ENCODE data around the gene OR13J1. TPM values are rescaled to one million over a fixed set of nuclear protein-coding genes. Genes with fewer than 3 reads are reported as not detected.
"Not testable (repeated sequence)": the region's sequence is repeated elsewhere in the genome, so short reads cannot be mapped to it uniquely, and the experiment has no call there.

OR13J1 gene
- total and polyA plus RNA-seq, 4 experiments from 2014 or later: not detected

DNA sequence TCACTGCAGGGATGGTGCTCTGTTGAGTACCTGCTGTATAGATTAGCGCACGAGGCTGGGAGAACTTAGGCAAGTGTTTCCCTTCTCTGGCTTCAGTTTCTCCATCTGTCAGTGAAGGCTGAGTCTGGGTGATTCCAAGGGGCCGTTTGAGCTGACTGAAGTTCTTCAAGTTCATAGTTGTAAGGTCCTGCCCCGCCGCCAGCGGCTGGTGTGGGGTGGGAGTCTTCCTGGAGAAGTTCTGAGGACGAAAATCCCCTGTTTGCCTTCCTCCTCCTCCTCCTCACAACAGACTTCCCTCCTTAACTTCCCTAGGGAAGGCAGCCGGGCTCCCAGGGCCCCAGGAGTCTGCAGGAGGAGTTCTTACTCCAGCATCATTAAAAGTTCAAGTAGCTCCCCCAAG, 34.1 kb upstream of the OR13J1 start:
- no peak for DNase-seq
- CTCF ChIA-PET (ENCODE audit: partially characterized antibody): interaction anchor here (0.8 to 17.5 kb wide), 10 partner anchors 7 to 119 kb away, joined by 3 to 379 read pairs (median 10); no protein-coding TSS in a partner anchor
- no peaks in the 10 kb centered on the region for H3K27me3 ChIP-seq (ENCODE audit: insufficient read depth, low read length)
- peaks cover 0 to 2% (median 0%) of the 10 kb centered on the region in 8 donors for H3K9me3 Mint-ChIP-seq
- no peaks in the 10 kb centered on the region for H3K9me3 ChIP-seq (ENCODE audit: control insufficient read depth in 1 of 2, low read length in 2 of 2)
- POLR2A ChIA-PET (ENCODE audit: partially characterized antibody): no interaction called here
- no peaks in the 10 kb centered on the region for H3K36me3 Mint-ChIP-seq
- H3K4me3 Mint-ChIP-seq: no peak overlapping the region
- H3K4me3 ChIP-seq (ENCODE audit: low read length in 2 of 2): no peak overlapping the region
- H3K27me3 Mint-ChIP-seq: peaks cover 0 to 4% of the 10 kb centered on the region in 2 donors
- no peak overlapping the region for H3K27ac Mint-ChIP-seq
- peaks cover 29 to 62% (median 44%) of the 10 kb centered on the region in 4 donors for H3K4me1 Mint-ChIP-seq
- intact Hi-C loops (cut with micrococcal nuclease): no loop called here
- peaks cover 53% of the 10 kb centered on the region for H3K4me1 ChIP-seq (ENCODE audit: insufficient read depth, low read length)
- no peaks in the 10 kb centered on the region for H3K36me3 ChIP-seq (ENCODE audit: insufficient read depth, low read length)
- no peak overlapping the region for H3K27ac ChIP-seq (ENCODE audit: low read depth, low read length)

DNA sequence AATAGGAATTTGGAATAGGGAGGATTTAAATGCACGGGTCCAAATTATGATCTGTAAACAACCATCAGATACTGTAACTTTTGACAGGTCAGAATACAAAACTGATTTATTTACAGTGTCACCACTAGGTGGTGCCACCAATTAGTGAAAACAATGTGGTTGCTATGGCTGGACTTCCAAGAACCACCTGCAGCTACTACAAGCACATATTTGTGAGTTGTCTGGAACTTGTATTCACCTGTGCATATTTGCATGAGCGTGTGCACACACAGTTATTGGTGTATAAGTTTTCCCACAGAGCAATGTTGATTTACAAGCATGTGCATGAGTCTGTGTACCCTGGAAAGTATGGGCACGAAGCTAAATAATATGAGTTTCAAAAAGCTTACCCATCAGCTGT, 32.8 kb upstream of the OR13J1 start:
- Histone ChIP-seq H3K4me1 (ENCODE audit: insufficient read depth, low read length) (peaks cover 40% of the 10 kb centered on the region), H3K36me3 (ENCODE audit: insufficient read depth, low read length) (no peaks in the 10 kb centered on the region), H3K27me3 (ENCODE audit: insufficient read depth, low read length) (no peaks in the 10 kb centered on the region), H3K9me3 (ENCODE audit: control insufficient read depth in 1 of 2, low read length in 2 of 2) (no peaks in the 10 kb centered on the region), H3K27ac (ENCODE audit: low read depth, low read length) (no peak overlapping the region), H3K4me3 (ENCODE audit: low read length in 2 of 2) (no peak overlapping the region)
- intact Hi-C loops (cut with micrococcal nuclease): loop anchor here (1.0 kb wide), 3 partner anchors 8 to 120 kb away; no protein-coding TSS in a partner anchor
- no peaks in the 10 kb centered on the region for H3K36me3 Mint-ChIP-seq
- H3K9me3 Mint-ChIP-seq: peaks cover 0 to 2% (median 0%) of the 10 kb centered on the region in 8 donors
- POLR2A ChIA-PET (ENCODE audit: partially characterized antibody): interaction anchor here (0.8 to 1.7 kb wide), 2 partner anchors 21 to 42 kb away, joined by 3 to 10 read pairs; no protein-coding TSS in a partner anchor
- H3K4me3 Mint-ChIP-seq: peak overlapping the region in 1 of 8 donors; percentile 13
- DNase-seq: peak in 4 of 5 donors; percentile 64 to 68 (median 65)
- H3K4me1 Mint-ChIP-seq: peaks cover 17 to 50% (median 31%) of the 10 kb centered on the region in 4 donors
- CTCF ChIA-PET (ENCODE audit: partially characterized antibody): interaction anchor here (0.7 to 17.5 kb wide), 27 partner anchors 9 to 292 kb away, joined by 3 to 379 read pairs (median 7); no protein-coding TSS in a partner anchor
- peak overlapping the region in 3 of 7 donors; percentile 30 to 58 (median 48) for H3K27ac Mint-ChIP-seq
- H3K27me3 Mint-ChIP-seq: peaks cover 0 to 4% of the 10 kb centered on the region in 2 donors

DNA sequence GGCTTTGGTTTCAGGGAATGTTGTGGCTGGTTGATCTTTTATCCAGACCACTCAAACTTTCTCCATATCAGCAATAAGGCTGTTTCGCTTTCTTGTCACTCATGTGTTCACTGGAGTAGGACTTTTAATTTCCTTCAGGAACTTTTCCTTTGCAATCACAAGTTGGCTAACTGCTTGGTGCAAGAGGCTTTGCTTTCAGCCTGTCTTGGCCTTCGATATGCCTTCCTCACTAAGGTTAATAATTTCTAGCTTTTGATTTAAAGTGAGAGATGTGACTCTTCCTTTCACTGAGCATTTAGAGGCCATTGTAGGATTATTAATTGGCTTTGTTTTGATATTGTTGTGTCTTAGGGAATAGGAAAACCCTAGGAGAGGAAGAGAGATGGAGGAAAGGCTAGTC, 28.8 kb upstream of the OR13J1 start:
- no peak overlapping the region for H3K27ac ChIP-seq (ENCODE audit: low read depth, low read length)
- Mint-ChIP-seq H3K9me3 (no peaks in the 10 kb centered on the region), H3K27ac (no peak overlapping the region), H3K36me3 (no peaks in the 10 kb centered on the region), H3K4me3 (no peak overlapping the region), H3K4me1 (peaks cover 7 to 12% (median 7%) of the 10 kb centered on the region in 4 donors), H3K27me3 (peaks cover 0 to 12% of the 10 kb centered on the region in 2 donors)
- ChIA-PET CTCF (ENCODE audit: partially characterized antibody) (interaction anchor here (17.5 kb wide), 1 partner anchor 43 kb away, joined by 379 read pairs; no protein-coding TSS in a partner anchor), POLR2A (ENCODE audit: partially characterized antibody) (no interaction called here)
- no peaks in the 10 kb centered on the region for H3K27me3 ChIP-seq (ENCODE audit: insufficient read depth, low read length)
- no peaks in the 10 kb centered on the region for H3K36me3 ChIP-seq (ENCODE audit: insufficient read depth, low read length)
- DNase-seq: no peak
- no peaks in the 10 kb centered on the region for H3K9me3 ChIP-seq (ENCODE audit: control insufficient read depth in 1 of 2, low read length in 2 of 2)
- intact Hi-C loops (cut with micrococcal nuclease): no loop called here
- peaks cover 10% of the 10 kb centered on the region for H3K4me1 ChIP-seq (ENCODE audit: insufficient read depth, low read length)
- no peak overlapping the region for H3K4me3 ChIP-seq (ENCODE audit: low read length in 2 of 2)

DNA sequence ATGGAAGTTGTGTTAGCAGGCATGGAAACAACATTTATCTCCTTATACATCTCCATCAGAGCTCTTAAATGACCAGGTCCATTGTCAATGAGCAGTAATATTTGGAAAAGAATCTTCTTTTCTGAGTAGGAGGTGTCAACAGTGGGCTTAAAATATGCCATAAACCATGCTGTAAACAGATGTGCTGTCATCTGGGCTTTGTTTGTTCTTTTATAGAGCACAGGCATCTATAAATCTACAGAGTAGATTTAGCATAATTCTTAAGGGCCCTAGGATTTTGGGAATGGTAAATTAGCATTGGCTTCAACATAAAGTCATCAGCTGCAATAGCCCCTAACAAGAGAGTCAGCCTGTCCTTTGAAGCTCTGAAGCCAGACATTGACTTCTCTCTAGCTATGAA, 28.1 kb upstream of the OR13J1 start:
- Histone ChIP-seq H3K27ac (ENCODE audit: low read depth, low read length) (no peak overlapping the region), H3K4me3 (ENCODE audit: low read length in 2 of 2) (no peak overlapping the region), H3K9me3 (ENCODE audit: control insufficient read depth in 1 of 2, low read length in 2 of 2) (no peaks in the 10 kb centered on the region), H3K36me3 (ENCODE audit: insufficient read depth, low read length) (no peaks in the 10 kb centered on the region), H3K4me1 (ENCODE audit: insufficient read depth, low read length) (peaks cover 6% of the 10 kb centered on the region), H3K27me3 (ENCODE audit: insufficient read depth, low read length) (peaks cover under 1% of the 10 kb centered on the region)
- peaks cover 2 to 18% of the 10 kb centered on the region in 2 donors for H3K27me3 Mint-ChIP-seq
- H3K27ac Mint-ChIP-seq: no peak overlapping the region
- no peak for DNase-seq
- no peaks in the 10 kb centered on the region for H3K9me3 Mint-ChIP-seq
- no peak overlapping the region for H3K4me3 Mint-ChIP-seq
- peaks cover 6 to 7% (median 7%) of the 10 kb centered on the region in 4 donors for H3K4me1 Mint-ChIP-seq
- CTCF ChIA-PET (ENCODE audit: partially characterized antibody): interaction anchor here (0.6 to 17.5 kb wide), 4 partner anchors 16 to 85 kb away, joined by 3 to 379 read pairs (median 4); no protein-coding TSS in a partner anchor
- POLR2A ChIA-PET (ENCODE audit: partially characterized antibody): no interaction called here
- intact Hi-C loops (cut with micrococcal nuclease): no loop called here
- H3K36me3 Mint-ChIP-seq: no peaks in the 10 kb centered on the region

DNA sequence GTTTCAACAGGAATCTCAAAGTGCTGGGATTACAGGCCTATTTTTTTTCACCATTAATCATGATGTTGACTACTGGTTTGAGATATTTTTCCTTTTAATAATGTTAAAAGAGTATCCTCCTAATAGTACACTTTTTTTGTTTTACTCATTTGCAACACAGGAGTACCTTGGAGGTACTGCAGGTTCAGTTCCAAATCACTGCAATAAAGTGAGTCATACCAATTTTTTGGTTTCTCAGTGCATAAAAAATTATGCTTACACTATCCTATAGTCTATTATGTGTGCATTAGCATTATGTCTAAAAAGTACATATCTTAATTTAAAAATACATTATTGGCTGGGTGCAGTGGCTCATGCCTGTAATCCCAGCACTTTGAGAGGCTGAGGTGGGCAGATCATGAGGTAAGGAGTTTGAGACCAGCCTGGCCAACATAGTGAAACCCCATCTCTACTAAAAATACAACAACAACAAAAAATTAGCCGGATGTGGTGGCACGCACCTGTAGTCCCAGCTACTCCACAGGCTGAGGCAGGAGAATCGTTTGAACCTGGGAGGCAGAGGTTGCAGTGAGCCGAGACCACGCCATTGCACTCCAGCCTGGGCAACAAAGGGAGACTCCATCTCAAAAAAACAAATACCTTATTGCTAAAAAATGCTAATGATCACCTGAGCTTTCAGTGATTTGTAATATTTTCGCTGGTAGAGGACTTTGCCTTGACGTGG, 27.3 kb upstream of the OR13J1 start:
- H3K9me3 ChIP-seq (ENCODE audit: control insufficient read depth in 1 of 2, low read length in 2 of 2); H3K36me3 Mint-ChIP-seq; H3K4me1 Mint-ChIP-seq; H3K27ac Mint-ChIP-seq; intact Hi-C loops (cut with micrococcal nuclease); DNase-seq; H3K4me1 ChIP-seq (ENCODE audit: insufficient read depth, low read length); H3K9me3 Mint-ChIP-seq; H3K4me3 ChIP-seq (ENCODE audit: low read length in 2 of 2); H3K36me3 ChIP-seq (ENCODE audit: insufficient read depth, low read length); H3K27ac ChIP-seq (ENCODE audit: low read depth, low read length); H3K4me3 Mint-ChIP-seq; H3K27me3 ChIP-seq (ENCODE audit: insufficient read depth, low read length); POLR2A ChIA-PET (ENCODE audit: partially characterized antibody): not testable (repeated sequence)
- CTCF ChIA-PET (ENCODE audit: partially characterized antibody): interaction anchor here (0.6 to 17.5 kb wide), 5 partner anchors 14 to 86 kb away, joined by 3 to 379 read pairs (median 4); no protein-coding TSS in a partner anchor
- peaks cover 2 to 14% of the 10 kb centered on the region in 2 donors for H3K27me3 Mint-ChIP-seq

DNA sequence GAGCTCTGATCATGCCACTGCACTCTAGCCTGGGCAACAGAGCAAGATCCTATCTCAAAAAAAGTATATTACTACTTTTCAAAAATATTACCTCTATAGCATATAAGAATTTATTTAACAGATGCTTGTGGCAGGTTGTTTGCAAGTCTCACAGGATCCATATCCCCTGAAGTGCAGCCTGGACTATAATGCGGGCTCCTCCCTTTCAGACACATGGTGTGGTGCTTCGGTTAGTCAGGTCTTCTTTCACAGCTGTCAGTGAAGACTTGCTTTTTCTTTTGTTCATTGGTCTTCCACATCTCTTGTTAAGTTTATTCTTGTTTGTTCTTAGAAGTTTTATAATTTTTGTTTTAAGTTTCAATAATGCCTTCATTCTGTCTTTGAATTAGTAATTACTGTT, 26.4 kb upstream of the OR13J1 start:
- Mint-ChIP-seq H3K4me1 (no peaks in the 10 kb centered on the region), H3K36me3 (no peaks in the 10 kb centered on the region), H3K4me3 (no peak overlapping the region), H3K9me3 (no peaks in the 10 kb centered on the region), H3K27ac (no peak overlapping the region), H3K27me3 (peaks cover 8 to 18% of the 10 kb centered on the region in 2 donors)
- no peak for DNase-seq
- Histone ChIP-seq H3K9me3 (ENCODE audit: control insufficient read depth in 1 of 2, low read length in 2 of 2) (no peaks in the 10 kb centered on the region), H3K27ac (ENCODE audit: low read depth, low read length) (no peak overlapping the region), H3K27me3 (ENCODE audit: insufficient read depth, low read length) (peaks cover 4% of the 10 kb centered on the region), H3K4me3 (ENCODE audit: low read length in 2 of 2) (no peak overlapping the region), H3K36me3 (ENCODE audit: insufficient read depth, low read length) (no peaks in the 10 kb centered on the region), H3K4me1 (ENCODE audit: insufficient read depth, low read length) (no peaks in the 10 kb centered on the region)
- POLR2A ChIA-PET (ENCODE audit: partially characterized antibody): no interaction called here
- CTCF ChIA-PET (ENCODE audit: partially characterized antibody): interaction anchor here (1.1 to 1.9 kb wide), 2 partner anchors 14 to 15 kb away, joined by 4 to 8 read pairs; no protein-coding TSS in a partner anchor
- intact Hi-C loops (cut with micrococcal nuclease): no loop called here

DNA sequence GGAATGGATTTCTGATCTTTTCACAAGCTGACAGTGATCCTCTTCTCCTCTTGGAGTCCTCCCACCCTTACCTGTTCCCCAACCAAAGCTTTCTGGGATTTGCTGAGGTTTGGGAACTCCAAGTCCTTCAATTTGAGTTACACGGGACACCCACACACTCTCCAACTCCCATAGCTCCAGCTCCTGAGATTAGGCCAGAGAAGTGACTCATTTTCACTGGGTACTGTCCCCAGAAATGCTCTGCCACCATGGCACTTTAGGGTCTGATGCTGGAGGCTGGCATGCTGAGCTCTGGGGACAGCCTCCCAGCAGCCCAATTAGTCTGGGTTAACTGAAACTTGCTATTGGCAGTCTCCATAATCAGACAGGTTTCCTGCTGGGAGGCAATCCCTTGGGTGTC, 21.9 kb upstream of the OR13J1 start:
- no peak overlapping the region for H3K4me3 ChIP-seq (ENCODE audit: low read length in 2 of 2)
- H3K27me3 ChIP-seq (ENCODE audit: insufficient read depth, low read length): peaks cover 4% of the 10 kb centered on the region
- H3K27ac ChIP-seq (ENCODE audit: low read depth, low read length): no peak overlapping the region
- no peaks in the 10 kb centered on the region for H3K4me1 ChIP-seq (ENCODE audit: insufficient read depth, low read length)
- Mint-ChIP-seq H3K9me3 (no peaks in the 10 kb centered on the region), H3K27ac (peak overlapping the region in 1 of 7 donors; percentile 42), H3K27me3 (peaks cover 8 to 20% of the 10 kb centered on the region in 2 donors), H3K36me3 (no peaks in the 10 kb centered on the region), H3K4me3 (no peak overlapping the region), H3K4me1 (no peaks in the 10 kb centered on the region)
- no peak for DNase-seq
- H3K9me3 ChIP-seq (ENCODE audit: control insufficient read depth in 1 of 2, low read length in 2 of 2): no peaks in the 10 kb centered on the region
- intact Hi-C loops (cut with micrococcal nuclease): no loop called here
- CTCF ChIA-PET (ENCODE audit: partially characterized antibody): interaction anchor here (0.8 to 2.0 kb wide), 3 partner anchors 8 to 103 kb away, joined by 3 to 10 read pairs (median 5); no protein-coding TSS in a partner anchor
- no peaks in the 10 kb centered on the region for H3K36me3 ChIP-seq (ENCODE audit: insufficient read depth, low read length)
- POLR2A ChIA-PET (ENCODE audit: partially characterized antibody): interaction anchor here (0.8 kb wide), 1 partner anchor 10 kb away, joined by 3 read pairs; no protein-coding TSS in a partner anchor

Measured in CD4-positive, alpha-beta memory T cell (primary cell).